ENCODE results near the gene RPS19BP1.

Gene RPS19BP1, protein sequence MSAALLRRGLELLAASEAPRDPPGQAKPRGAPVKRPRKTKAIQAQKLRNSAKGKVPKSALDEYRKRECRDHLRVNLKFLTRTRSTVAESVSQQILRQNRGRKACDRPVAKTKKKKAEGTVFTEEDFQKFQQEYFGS

DNA sequence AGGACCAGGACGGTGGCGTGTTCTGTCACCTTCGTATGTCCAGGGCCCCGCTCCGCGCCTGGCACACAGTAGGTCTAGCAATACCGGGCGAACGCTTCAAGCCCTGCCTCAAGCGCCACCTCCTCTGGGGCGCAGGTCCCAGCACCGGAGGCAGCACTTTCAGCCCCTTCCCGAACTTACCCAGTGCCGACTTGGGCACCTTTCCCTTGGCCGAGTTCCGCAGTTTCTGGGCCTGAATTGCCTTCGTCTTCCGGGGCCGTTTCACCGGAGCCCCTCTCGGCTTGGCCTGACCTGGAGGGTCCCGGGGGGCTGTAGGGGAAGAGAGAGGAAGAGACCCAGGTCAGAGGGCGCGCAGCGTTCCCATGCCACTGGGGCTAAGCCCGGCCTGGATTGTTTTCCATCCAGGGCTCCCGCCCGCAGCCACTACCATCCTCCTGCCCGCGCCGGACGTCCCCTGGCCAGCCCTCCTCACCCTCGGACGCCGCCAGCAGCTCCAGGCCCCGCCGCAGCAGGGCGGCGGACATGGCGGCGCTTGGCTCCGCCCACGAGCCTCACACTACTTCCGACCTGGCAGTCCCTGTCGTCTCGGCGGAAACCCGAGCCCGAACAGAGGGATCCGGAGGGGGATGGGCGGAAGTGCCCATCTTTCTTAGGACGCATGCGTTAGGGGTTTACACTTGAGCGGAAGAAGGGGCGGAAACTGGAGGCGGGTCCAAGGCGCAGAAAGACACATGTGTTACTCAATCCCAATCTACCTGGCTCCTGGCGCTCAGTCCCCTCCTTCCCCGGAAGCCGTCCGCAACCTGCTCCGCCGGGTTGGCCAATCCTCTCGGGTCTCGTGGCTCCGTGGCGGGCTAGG, at the start of gene RPS19BP1:
Gene RPS19BP1, minus strand, starts transcription at position 534 of the 859 bp plus-strand sequence. Its CDS starts 10 bp downstream, at position 524.
- no peaks in the 10 kb centered on the region for H3K27me3 Mint-ChIP-seq
- peaks cover 56% of the 10 kb centered on the region for H3K4me1 Mint-ChIP-seq
- peak; percentile 89 for ATAC-seq
- H3K4me3 Mint-ChIP-seq, result peak within 1 kb of the TSS; percentile 89
- H3K9me3 Mint-ChIP-seq, result no peaks in the 10 kb centered on the region
- peak within 1 kb of the TSS; percentile 91 for H3K27ac Mint-ChIP-seq
- H3K36me3 Mint-ChIP-seq, result peaks cover 29% of the 10 kb centered on the region

DNA sequence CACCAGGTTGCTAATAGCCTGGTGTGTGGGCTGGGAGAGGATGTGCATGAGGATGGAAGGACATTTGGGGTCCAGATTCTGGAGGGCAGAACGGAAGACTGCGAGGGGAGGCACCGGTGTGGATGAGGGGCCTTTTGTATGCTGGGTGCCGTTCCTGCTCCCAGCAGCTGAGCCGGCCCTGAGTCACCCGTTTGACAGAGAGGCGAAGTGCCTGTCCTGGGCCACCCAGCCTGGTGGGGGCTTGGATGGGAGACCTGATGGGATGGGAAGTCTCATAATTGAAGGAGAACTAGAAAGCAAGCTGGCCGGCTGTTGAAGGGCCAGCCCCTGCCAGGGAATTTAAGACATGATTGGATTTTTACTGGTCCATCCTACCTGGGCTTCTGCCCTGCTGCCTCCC, 48.8 kb upstream of the RPS19BP1 start:
- no peak for ATAC-seq
- H3K9me3 Mint-ChIP-seq, result peaks cover 11% of the 10 kb centered on the region
- no peaks in the 10 kb centered on the region for H3K36me3 Mint-ChIP-seq
- H3K4me1 Mint-ChIP-seq, result peaks cover 8% of the 10 kb centered on the region
- H3K4me3 Mint-ChIP-seq, result no peak overlapping the region
- no peak overlapping the region for H3K27ac Mint-ChIP-seq
- H3K27me3 Mint-ChIP-seq, result peaks cover 73% of the 10 kb centered on the region

DNA sequence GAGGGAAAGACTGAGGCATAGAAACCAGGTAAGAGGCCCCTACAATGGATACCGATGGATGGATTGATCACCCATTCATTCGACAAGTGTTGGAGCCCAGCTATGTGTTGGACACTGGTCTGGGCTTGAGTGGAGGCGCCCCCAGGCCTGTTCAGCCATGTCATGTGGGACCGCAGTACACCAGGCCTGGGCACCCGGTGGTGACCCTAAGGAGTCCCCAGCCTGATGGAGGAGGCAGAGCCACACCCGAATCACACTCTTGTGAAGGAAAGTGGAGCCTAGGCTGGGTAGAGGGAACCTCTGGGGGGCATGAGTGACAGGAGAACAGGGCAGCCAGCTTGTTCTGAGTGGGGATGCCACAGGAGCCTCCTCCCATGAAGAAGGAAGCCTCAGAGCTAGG, 48.2 kb upstream of the RPS19BP1 start:
- H3K9me3 Mint-ChIP-seq, result peaks cover 11% of the 10 kb centered on the region
- H3K27me3 Mint-ChIP-seq, result peaks cover 73% of the 10 kb centered on the region
- no peaks in the 10 kb centered on the region for H3K36me3 Mint-ChIP-seq
- peaks cover 11% of the 10 kb centered on the region for H3K4me1 Mint-ChIP-seq
- no peak overlapping the region for H3K27ac Mint-ChIP-seq
- no peak for ATAC-seq
- no peak overlapping the region for H3K4me3 Mint-ChIP-seq

DNA sequence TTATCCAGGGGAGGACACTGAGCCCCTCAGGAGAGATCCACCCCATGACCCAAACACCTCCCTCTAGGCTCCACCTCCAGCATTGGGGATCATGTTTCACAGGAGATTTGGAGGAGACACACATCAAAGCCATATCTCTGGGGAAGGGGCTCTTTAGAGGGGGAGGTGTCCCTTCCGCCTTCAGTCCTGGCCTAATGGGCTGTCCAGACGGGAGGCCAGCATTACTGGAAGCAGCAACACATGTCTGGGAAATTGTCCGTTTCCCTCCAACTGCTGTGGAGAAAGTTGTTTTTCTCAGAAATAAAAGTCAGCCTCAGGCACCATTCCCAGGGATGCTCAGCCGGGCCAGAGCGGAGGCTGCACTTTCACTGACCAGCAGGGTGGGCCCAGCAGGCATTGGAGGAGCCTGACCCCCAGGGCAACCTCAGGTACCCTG, 47.5 kb upstream of the RPS19BP1 start:
- Mint-ChIP-seq H3K4me1 (peaks cover 11% of the 10 kb centered on the region), H3K36me3 (no peaks in the 10 kb centered on the region), H3K9me3 (peaks cover 11% of the 10 kb centered on the region), H3K4me3 (no peak overlapping the region), H3K27me3 (peaks cover 73% of the 10 kb centered on the region), H3K27ac (no peak overlapping the region)
- ATAC-seq, result no peak

DNA sequence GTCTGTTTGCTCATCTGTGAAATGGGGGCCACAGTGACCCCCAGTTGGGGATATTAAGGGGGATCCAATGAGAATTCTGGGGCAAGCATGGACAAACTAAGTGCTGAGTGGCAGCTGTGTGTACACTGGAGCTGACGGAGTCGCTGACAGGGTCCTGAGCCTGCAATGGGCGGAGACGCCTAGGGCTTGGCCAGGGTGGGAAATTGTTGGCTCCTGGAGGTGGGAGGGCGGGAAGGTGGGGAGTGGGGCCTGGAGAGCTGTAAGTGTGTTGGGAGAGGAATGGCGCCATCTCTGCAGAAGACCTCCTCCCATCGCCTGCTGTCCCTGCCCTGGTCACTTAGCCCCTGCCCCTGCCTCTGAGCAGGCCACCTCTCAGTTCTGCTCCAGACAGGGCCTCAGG, 45.4 kb upstream of the RPS19BP1 start:
- Mint-ChIP-seq H3K4me3 (no peak overlapping the region), H3K36me3 (no peaks in the 10 kb centered on the region), H3K27ac (no peak overlapping the region), H3K4me1 (peaks cover 11% of the 10 kb centered on the region), H3K27me3 (peaks cover 62% of the 10 kb centered on the region), H3K9me3 (peaks cover 3% of the 10 kb centered on the region)
- ATAC-seq, result no peak

DNA sequence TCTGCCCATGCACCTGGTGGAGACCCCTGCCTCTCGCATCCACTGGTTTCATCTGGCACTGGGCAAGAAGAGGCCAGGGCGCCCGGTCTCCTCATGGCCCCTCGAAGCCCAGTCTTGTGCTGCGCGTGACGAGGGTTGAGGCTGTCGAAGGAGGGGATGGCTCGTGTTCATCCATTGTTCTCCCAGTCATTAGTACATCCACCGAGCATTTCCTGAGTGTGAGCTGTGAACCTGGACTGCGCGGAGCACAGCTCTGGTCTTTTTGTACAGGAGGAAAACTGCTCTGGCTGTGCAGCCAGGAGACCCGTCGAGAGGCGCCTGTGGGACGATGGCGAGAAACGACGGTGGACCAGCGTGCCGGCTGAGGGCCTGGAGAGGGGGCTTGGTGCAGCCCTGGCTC, 44.8 kb upstream of the RPS19BP1 start:
- no peak overlapping the region for H3K27ac Mint-ChIP-seq
- no peak overlapping the region for H3K4me3 Mint-ChIP-seq
- H3K27me3 Mint-ChIP-seq, result peaks cover 60% of the 10 kb centered on the region
- ATAC-seq, result no peak
- H3K36me3 Mint-ChIP-seq, result no peaks in the 10 kb centered on the region
- H3K9me3 Mint-ChIP-seq, result no peaks in the 10 kb centered on the region
- H3K4me1 Mint-ChIP-seq, result peaks cover 11% of the 10 kb centered on the region

DNA sequence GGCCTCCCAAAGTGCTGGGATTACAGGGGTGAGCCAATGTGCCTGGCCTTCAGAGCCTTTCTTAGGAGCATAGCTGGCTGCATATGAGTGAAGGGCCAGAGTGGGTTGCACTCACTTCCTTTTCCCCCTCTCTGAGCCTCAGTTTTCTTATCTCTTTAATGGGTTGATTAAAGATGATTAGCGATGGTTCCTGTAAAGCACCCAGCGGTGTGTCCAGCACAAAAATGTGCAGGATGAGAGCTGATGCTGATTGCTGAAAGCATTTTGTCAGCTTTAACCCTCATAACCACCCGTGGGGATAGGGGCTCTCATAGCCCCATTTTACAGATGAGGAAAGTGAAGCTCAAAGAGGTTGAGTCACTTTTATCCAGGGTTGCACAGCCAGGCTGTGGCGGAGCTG, 43.5 kb upstream of the RPS19BP1 start:
- Mint-ChIP-seq H3K36me3 (no peaks in the 10 kb centered on the region), H3K4me1 (peaks cover 11% of the 10 kb centered on the region), H3K27ac (no peak overlapping the region), H3K9me3 (no peaks in the 10 kb centered on the region), H3K4me3 (no peak overlapping the region), H3K27me3 (peaks cover 65% of the 10 kb centered on the region)
- ATAC-seq, result no peak

DNA sequence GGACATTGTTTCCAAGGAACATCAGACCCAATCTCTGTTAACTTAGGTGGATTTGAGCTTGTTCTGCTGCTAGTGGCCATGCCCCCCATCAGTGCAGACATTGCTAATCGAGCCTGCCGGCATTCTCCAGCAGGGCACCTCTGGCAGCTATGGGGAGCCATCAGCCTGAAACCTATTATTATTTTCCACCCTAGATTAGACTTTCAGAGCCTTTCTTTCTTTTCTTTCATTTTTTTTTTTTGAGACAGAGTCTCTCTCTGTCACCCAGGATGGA, 42.9 kb upstream of the RPS19BP1 start:
- Mint-ChIP-seq H3K36me3 (no peaks in the 10 kb centered on the region), H3K9me3 (no peaks in the 10 kb centered on the region), H3K4me1 (peaks cover 11% of the 10 kb centered on the region), H3K27me3 (peaks cover 64% of the 10 kb centered on the region), H3K4me3 (no peak overlapping the region), H3K27ac (no peak overlapping the region)
- no peak for ATAC-seq

DNA sequence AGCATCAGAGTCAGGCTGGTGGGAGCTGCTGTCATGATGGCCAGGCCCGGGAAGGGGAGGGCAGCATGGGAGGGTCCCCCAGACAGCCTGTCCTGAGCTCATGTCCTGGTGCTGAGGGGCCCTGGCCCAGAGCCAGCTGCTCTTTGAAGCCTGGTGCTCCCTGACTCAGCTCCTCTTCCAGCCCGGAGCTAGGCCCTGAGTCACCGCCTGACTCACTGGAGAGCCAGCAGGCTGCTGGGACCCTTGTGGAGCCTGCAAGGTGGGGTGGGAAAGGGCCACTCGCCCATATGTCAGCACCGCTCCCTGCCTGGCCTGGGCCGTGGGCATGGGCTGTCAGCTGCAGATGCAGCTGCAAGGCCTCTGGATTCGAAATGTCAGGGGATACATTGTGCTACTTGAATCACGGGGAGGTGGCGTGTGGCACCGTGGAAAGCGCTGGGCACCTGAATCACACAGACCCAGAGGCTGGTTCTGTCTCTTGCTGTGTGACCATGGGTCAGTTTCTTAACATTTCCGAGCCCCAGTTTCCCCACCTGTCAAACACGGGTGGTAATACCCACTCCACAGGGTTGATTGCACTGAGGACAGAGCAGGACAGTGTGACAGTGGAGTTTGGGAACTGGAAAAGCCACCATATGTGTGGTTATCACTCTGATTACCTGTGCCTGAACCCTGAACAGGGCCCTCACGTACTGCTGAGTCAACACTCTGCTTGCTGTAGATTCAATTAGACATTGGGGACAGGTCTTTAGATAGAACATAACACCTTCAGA, 42.4 kb upstream of the RPS19BP1 start:
- no peak for ATAC-seq
- no peaks in the 10 kb centered on the region for H3K9me3 Mint-ChIP-seq
- peaks cover 11% of the 10 kb centered on the region for H3K4me1 Mint-ChIP-seq
- peaks cover 58% of the 10 kb centered on the region for H3K27me3 Mint-ChIP-seq
- no peak overlapping the region for H3K4me3 Mint-ChIP-seq
- H3K27ac Mint-ChIP-seq, result no peak overlapping the region
- H3K36me3 Mint-ChIP-seq, result no peaks in the 10 kb centered on the region

DNA sequence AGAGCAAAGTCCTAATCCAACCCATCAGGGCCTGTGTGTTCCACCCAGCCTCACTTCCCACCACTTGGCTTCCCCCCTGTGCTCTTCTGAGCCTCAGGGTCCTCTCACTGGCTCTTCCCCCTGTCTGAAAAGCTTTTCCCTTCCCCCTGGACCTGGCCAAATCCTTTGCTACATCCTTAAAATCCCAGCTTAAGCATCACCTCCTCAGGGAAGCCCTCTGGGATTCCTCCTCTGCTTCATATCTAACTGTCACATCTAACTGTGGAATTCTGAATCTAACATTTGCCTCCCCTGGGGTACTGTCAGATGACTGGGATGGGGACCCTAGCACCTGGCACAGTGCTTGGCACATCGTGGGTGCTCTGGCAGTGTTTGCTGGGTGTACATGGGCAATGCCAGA, 39.0 kb upstream of the RPS19BP1 start:
- Mint-ChIP-seq H3K9me3 (no peaks in the 10 kb centered on the region), H3K27me3 (peaks cover 28% of the 10 kb centered on the region), H3K4me3 (no peak overlapping the region), H3K27ac (no peak overlapping the region), H3K36me3 (no peaks in the 10 kb centered on the region), H3K4me1 (peaks cover 21% of the 10 kb centered on the region)
- ATAC-seq, result no peak

DNA sequence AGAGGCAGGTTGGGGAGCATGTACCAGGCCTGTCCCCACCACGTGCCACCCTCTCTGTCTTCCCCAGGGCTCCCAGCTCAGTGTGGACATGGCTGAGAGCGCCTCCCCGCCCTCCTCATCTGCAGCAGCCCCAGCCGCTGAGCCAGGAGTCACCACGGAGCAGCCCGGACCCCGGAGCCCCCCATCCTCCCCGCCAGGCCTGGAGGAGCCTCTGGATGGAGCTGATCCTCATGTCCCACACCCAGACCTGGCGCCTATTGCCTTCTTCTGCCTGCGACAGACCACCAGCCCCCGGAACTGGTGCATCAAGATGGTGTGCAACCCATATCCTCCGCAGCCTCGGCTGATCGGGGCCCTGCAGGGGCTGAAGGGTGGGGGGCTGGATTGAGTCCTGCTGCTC, 38.1 kb upstream of the RPS19BP1 start, which contains the start of gene CACNA1I:
Gene CACNA1I, plus strand, starts transcription at position 89 of the 400 bp plus-strand sequence. Its CDS starts 0 bp downstream, at position 89.
- no peak within 1 kb of the TSS for H3K27ac Mint-ChIP-seq
- no peak for ATAC-seq
- H3K4me3 Mint-ChIP-seq, result no peak within 1 kb of the TSS
- H3K4me1 Mint-ChIP-seq, result peaks cover 16% of the 10 kb centered on the region
- H3K27me3 Mint-ChIP-seq, result peaks cover 28% of the 10 kb centered on the region
- peaks cover 3% of the 10 kb centered on the region for H3K36me3 Mint-ChIP-seq
- H3K9me3 Mint-ChIP-seq, result peaks cover 4% of the 10 kb centered on the region

DNA sequence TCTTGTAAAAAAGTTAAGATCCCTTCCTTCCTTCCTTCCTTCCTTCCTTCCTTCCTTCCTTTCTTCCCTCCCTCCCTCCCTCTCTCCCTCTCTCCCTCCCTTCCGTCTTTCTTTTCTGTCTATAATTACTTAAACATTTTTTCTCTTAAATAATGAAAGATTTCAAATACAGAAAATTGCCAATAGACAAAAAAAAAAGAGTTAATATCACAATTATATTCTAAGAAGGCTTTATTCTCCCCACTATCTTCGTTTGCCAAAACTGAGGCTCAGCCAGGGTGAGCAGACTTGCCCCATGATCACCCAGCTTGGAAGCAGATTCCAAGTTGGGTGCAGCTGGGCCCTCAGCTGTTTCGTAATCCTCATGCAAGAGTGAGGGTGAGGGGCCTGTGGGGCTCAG, 37.7 kb upstream of the RPS19BP1 start:
- Mint-ChIP-seq H3K4me3 (no peak overlapping the region), H3K36me3 (peaks cover 7% of the 10 kb centered on the region), H3K27me3 (peaks cover 28% of the 10 kb centered on the region), H3K27ac (no peak overlapping the region), H3K9me3 (peaks cover 8% of the 10 kb centered on the region), H3K4me1 (peaks cover 16% of the 10 kb centered on the region)
- no peak for ATAC-seq

DNA sequence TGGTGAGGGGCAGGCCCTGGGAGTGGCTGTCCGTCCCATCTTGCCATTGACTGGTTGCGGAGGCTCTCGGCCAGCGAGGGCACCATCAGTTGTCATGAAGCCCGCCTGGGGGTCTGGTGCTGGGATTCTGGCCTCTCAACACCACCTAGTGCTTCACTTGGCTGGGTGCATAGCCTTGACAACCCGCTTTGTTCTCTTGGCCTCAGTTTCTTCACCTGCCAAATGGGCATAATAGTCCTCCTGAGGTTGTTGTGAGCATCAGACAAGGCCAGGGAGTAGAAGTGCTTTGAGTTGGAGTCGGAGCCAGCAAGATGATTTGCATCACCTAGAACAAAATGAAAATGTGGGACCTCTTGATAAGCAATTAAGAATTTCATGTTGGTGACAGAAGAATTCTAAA, 36.5 kb upstream of the RPS19BP1 start:
- peaks cover 8% of the 10 kb centered on the region for H3K9me3 Mint-ChIP-seq
- H3K4me3 Mint-ChIP-seq, result no peak overlapping the region
- H3K27ac Mint-ChIP-seq, result no peak overlapping the region
- peaks cover 7% of the 10 kb centered on the region for H3K36me3 Mint-ChIP-seq
- peaks cover 16% of the 10 kb centered on the region for H3K4me1 Mint-ChIP-seq
- ATAC-seq, result no peak
- H3K27me3 Mint-ChIP-seq, result peaks cover 28% of the 10 kb centered on the region

DNA sequence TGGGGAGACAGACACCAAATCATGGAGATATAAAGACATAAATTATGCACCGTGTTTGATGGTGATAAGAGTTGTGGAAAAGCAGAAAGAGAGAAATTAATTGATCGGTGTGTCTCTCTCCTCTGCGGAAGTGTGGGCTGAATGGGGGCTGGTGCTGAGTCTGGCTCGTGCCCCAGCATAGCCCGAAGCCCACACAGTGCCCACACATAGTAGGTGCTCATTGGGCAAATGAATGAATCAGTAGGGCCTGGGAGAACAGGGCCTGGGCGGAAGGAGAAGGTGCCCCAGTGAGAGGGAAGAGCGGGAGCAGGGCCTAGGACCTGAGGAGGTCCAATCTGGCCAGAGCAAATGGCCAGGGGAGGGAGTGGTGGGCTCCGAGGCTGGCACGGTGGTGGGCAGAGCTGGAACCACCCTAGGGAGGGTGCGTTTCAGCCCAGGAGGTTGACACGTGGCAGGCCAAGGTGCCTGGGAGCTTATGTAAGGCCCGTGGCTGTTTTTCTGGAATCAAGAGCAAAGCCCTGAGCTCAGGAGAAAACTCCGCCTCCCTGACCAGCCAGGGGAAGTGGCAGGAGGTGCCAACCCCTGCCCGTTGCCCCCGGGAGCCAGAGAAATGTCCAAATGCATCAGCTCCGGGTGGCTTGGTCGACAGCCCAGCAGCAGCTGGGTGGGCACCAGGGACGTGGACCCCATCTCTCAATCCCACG, 35.9 kb upstream of the RPS19BP1 start:
- Mint-ChIP-seq H3K27ac (no peak overlapping the region), H3K27me3 (peaks cover 26% of the 10 kb centered on the region)

More for the DNA sequence above, 35.9 kb upstream of the RPS19BP1 start:
- H3K36me3 Mint-ChIP-seq, result peaks cover 7% of the 10 kb centered on the region
- peaks cover 8% of the 10 kb centered on the region for H3K9me3 Mint-ChIP-seq
- no peak for ATAC-seq
- no peak overlapping the region for H3K4me3 Mint-ChIP-seq
- H3K4me1 Mint-ChIP-seq, result peaks cover 16% of the 10 kb centered on the region

Measured in stimulated activated memory B cell treated with anti-CD40 and anti-IgM and Interleukin-4, amounts not matched to agents 10 μg/mL and 1 μg/mL and 100 μg/mL, for 72 hours (primary cell).